Measurements from ENCODE around the gene CTNNA1.

DNA sequence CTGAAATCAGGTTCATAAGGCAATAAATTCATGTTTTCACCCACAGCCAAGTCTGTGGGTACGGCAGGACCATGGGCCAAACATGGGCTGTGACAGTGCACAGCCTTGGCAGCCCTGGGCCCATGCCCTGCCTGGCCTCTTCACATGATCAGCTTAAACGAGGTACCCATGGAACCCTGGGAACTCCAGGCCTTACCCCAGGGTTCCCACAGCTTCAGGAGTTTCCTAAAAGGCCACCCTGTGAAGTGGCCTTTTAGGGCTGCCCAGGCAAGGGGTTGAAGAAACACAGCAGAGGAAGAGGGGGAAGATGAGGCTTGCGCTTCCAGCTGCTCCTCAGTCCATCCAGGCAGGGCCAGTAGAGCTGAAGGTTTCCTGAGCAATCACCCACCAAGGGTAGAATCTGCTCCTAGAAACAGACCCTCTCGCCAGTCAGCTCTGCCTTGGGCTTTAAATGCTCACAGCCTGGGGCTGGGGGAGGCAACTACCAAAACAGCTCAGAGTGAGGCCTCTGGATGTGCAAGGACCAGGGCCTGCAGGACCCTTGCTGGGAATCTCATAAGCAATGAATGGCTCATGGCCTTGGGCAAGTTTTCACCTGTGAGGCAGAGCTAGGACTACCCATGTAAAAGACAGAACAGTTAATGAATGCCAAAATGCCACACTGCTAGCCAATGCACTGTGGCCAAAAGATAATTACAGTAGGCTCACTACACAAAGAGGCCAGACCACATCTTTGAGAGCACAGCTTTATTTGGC is 201.2 kb downstream of the CTNNA1 start:
- TF ChIP-seq, protein P1, sequence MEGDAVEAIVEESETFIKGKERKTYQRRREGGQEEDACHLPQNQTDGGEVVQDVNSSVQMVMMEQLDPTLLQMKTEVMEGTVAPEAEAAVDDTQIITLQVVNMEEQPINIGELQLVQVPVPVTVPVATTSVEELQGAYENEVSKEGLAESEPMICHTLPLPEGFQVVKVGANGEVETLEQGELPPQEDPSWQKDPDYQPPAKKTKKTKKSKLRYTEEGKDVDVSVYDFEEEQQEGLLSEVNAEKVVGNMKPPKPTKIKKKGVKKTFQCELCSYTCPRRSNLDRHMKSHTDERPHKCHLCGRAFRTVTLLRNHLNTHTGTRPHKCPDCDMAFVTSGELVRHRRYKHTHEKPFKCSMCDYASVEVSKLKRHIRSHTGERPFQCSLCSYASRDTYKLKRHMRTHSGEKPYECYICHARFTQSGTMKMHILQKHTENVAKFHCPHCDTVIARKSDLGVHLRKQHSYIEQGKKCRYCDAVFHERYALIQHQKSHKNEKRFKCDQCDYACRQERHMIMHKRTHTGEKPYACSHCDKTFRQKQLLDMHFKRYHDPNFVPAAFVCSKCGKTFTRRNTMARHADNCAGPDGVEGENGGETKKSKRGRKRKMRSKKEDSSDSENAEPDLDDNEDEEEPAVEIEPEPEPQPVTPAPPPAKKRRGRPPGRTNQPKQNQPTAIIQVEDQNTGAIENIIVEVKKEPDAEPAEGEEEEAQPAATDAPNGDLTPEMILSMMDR (IDR thresholded peaks at IDR 0.05), result no peak
- TF ChIP-seq RFX5 (IDR thresholded peaks at IDR 0.05; ENCODE audit: low read length), result no peak
- no peak for TF ChIP-seq RAD21 (IDR thresholded peaks at IDR 0.05; ENCODE audit: low read length)
- TF ChIP-seq EP300 (IDR thresholded peaks at IDR 0.05; ENCODE audit: borderline replicate concordance in 1 of 2, low read depth in 1 of 2, low read length in 1 of 2), result no peak
- no peak for TF ChIP-seq JUND (IDR thresholded peaks at IDR 0.05)
- TF ChIP-seq, protein P2, sequence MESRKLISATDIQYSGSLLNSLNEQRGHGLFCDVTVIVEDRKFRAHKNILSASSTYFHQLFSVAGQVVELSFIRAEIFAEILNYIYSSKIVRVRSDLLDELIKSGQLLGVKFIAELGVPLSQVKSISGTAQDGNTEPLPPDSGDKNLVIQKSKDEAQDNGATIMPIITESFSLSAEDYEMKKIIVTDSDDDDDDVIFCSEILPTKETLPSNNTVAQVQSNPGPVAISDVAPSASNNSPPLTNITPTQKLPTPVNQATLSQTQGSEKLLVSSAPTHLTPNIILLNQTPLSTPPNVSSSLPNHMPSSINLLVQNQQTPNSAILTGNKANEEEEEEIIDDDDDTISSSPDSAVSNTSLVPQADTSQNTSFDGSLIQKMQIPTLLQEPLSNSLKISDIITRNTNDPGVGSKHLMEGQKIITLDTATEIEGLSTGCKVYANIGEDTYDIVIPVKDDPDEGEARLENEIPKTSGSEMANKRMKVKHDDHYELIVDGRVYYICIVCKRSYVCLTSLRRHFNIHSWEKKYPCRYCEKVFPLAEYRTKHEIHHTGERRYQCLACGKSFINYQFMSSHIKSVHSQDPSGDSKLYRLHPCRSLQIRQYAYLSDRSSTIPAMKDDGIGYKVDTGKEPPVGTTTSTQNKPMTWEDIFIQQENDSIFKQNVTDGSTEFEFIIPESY (IDR thresholded peaks at IDR 0.05; ENCODE audit: borderline replicate concordance, low read depth), result no peak
- TF ChIP-seq, protein P3, sequence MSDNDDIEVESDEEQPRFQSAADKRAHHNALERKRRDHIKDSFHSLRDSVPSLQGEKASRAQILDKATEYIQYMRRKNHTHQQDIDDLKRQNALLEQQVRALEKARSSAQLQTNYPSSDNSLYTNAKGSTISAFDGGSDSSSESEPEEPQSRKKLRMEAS (IDR thresholded peaks at IDR 0.05; ENCODE audit: low read depth), result no peak
- TF ChIP-seq SIN3A (IDR thresholded peaks at IDR 0.05; ENCODE audit: borderline replicate concordance, low read depth, low read length), result no peak

Data from SK-N-SH (cell line).